IPS-11a (cell line): ENCODE data around the gene NRSN1.

Experiments
- H3K4me3 ChIP-seq: one replicate; pipeline ENCODE4 v1.5.1; 2013; ENCODE audit warnings: low read depth, low read length, control low read depth

Gene NRSN1

GRCh38 chr6:24125980-24126379 is at the start of gene NRSN1:
NRSN1 (plus strand) TSS chr6:24126215; CDS start chr6:24134328, 8,113 bp downstream.
- H3K4me3 ChIP-seq: peak within 1 kb of the TSS; percentile 69

DNA sequence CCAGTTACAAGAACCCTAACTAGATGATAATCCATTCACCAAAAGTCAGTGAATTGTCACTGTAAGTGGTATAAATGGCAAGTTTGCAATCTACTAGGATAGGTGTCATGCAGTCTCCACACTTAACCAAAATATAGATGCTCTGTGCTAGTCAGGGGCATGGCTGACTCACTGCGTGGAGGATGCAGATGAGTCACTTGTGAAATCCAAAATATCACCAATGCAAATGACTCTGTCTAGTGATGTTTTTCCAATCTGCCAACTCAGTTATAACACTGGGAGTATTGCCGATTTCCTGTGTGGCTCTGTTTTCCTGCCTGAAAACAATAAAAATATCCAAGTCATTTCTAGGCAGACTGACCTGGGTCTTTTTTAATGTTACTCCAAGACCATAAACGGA is 47.8 kb upstream of the NRSN1 start:
- H3K4me3 ChIP-seq: no peak overlapping the region

DNA sequence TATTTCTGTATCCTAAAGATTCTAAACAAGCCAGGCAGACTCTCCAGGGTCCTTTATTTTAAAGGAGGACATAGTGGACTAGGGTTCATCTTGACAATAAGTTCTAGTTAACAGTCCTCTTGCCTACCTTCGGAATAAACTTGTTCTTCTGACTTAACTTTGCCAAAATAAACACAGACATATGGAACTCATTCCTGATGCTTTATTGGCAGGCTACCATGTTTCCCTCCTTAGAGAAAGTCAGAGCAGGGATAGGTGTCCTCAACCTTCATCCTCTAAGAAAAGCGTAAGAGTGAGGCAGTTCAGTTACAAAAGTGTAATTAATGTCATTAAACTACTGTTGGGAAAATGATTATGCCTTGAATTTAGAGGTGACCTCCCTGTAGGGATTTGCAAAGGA is 46.9 kb upstream of the NRSN1 start:
- H3K4me3 ChIP-seq: no peak overlapping the region

DNA sequence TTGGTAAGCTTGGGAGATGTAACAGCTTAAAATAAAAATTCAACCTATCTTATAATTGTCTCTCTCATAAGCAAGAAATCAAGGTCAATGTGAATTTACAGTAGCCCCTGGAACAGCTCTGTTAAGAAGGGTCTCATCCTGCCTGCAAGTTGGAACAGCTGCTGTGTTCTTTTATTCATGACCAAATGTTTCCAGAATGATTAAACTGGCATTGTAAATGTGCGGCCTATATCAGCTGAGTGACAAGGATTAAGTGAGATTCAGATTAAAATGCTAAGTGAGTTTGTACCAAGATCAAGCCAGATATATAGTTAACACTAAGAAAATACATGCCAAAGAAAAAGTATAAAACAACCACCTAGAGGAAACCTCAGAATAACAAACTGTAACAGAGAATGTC is 45.3 kb upstream of the NRSN1 start:
- H3K4me3 ChIP-seq: no peak overlapping the region

DNA sequence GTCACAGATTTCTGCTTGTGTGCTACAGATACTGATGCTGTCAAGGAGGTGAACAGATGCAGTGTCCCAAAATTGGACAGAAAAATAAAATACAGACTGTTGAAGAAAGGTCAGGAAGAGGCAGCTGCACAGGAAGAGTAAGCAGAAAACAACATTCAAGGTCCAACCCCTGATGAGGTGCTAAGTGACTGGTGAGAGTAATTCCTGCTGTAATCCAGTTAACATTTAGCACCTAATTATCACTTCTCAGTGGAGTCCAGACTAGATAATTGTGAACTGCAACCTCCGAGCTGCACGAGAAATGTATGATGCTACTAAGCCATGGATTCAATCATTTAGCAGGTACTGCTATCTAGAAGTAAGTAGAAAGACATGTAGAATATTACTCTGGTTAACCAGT is 36.3 kb upstream of the NRSN1 start:
- H3K4me3 ChIP-seq: no peak overlapping the region

DNA sequence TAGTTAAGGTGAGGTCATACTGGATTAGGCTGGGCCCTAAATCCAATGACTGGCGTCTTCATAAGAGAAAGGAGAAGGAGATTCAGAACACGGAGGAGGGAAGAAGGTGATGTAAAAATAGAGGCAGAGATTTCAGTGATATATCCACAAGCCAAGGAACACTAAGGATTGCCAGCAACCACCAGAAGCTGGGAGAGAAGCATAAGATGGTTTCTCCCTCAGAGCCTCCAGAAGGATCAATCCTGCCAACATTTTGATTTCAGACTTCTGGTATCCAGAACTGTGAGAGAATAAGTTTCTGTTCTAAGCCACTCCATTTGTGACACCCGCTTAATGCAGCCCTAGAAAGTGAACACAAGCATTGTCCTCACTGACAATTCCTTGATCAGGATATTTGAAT is 33.6 kb upstream of the NRSN1 start:
- no peak overlapping the region for H3K4me3 ChIP-seq

DNA sequence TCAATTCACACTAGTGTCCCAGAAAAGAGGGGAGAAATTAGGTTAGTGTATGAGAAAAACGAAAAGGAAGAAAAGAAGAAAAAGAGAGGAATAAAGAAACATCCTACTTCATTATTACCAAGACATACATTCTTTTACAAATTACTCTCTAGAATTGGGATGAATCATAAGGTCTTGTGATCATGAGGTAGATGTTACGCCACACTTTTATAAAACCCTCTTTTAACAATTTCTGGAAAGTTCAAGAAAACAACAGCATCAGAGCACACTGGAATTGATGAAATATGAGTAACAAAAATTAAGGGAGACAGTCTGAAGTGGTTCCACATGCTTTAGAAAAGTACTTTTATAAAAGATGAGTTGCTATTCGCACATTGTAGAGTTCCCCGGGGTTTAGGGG is 32.6 kb upstream of the NRSN1 start:
- no peak overlapping the region for H3K4me3 ChIP-seq

DNA sequence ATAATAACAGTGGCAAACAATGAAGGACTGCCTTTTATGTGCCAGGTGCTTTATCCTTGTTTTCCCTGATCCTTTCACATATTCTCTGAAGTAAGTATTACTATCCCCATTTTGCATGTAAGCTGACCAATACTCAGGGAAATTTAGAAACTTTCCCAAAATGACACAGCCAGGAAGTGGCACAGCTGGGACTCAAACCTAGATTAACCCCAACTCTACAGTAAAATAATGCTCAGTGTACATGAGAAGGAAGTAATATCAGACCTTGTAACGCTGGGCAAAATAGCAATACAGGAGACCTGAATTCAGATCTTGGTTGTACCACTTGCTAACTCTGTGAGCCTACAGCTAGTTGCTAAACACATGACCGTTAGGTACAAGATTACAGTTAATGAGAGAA is 26.8 kb upstream of the NRSN1 start:
- H3K4me3 ChIP-seq: no peak overlapping the region

DNA sequence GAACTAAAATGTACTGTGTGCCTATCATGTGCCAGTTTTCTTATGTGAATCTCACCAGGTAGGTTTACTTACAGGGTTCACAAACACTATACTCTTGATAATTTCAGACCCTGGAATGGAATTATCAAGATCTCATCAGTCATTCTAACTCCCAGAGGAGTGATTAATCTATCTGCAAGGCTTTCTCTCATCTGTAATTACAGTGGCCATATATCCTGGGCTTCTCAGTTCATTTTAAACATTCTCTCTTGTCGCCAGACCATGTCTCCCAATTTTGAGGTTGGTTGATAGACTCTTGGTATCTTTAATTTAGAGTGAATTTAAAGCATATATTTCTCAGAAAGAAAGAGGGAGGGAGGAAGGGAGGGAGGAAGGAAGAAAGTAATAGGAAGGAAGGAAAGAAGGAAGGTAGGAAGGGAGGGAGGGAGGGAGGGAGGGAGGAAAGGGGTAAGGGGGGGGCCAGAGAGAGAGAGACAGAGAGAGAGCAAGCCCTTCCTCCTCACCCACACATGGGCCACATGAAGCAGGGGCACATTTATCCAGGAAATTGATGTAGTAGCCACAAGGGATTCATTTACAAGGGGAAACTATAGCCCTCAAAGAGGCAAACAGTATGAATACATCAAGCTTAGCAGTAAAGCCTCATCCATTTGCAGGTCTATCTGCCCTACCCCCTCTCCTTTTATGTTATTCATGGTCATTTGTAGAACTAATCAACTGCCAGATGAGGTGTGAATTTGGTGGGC is 25.8 kb upstream of the NRSN1 start:
- no peak overlapping the region for H3K4me3 ChIP-seq

DNA sequence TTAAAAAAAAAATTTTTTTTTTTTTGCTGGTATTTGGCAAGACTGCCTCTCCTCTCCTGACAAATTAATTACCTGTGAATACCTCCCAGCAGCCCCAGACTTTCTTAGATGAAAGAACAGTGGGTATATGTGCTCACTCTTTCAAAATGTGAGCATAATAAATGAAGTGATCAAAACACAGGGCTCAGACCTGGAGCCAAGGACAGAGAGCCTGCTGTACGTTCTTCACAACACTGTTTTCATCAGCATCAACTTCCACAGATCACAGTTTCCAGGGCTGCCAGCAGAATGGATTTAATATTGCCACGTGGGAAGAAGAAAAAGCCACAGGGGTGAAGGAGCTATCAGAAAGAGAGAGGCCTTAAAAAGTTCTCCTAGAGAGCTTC is 25.3 kb upstream of the NRSN1 start:
- no peak overlapping the region for H3K4me3 ChIP-seq

- H3K4me3 ChIP-seq: no peak overlapping the region
Measured at GRCh38 chr6:24105191-24105590, 20.8 kb upstream of the NRSN1 start.

DNA sequence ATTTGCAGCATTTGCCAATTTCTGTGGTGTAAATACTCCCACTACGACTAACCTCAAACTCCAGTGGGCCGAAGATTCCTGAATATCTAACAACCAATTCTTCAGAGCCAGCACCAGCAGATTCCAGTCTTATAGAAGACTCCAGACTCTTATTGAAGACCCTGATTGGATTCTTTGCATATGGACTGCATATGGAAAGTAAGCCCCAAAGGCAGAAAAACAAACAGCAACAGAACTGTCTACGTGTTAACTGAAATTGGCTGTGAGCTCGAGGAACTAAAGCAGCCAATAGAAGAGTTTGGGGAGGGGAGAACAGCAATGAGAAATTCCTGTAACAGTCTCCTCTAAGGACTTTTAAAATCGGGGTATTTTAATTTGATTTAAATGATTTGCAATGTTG is 19.7 kb upstream of the NRSN1 start:
- no peak overlapping the region for H3K4me3 ChIP-seq

GRCh38 chr6:24107294-24107693 is 18.7 kb upstream of the NRSN1 start:
- H3K4me3 ChIP-seq: no peak overlapping the region

- H3K4me3 ChIP-seq: no peak overlapping the region
Measured at GRCh38 chr6:24108056-24108455, 18.0 kb upstream of the NRSN1 start.

DNA sequence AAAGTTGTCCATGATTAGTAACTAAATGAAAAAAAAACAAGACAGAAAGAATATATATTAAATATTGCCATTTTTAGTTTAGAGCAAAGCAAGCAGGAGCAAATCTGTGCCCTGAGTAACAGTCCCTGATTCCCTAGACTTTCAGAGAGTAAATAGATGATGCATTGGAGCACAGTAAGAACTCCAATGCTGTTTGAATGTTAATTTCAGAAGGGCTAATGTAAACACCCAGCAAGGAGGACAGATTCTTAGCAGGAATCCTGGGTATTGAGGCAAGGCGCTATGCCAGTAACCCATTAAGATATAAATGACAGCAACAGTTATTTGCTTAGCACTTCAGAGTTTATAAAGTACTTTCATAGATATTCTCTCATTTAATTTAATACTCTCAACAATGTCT is 15.6 kb upstream of the NRSN1 start:
- H3K4me3 ChIP-seq: no peak overlapping the region

DNA sequence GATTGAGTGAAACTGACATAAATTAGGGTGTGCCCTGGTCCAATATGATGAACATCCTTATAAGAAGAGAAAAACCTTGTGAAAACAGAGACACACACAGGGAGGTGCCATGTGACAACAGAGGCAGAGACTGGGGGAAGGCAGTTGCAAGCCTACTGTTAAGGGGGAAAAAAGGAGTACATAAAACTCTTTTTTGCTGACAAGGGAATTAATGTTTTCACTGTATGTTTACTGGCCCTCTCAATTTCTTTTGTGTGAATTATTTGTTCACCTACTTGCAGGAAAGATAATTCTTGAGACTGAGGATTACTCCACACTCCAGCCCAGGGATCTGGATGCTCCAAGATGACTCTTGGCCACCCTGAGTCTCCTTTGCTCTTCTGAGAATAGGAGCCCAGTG is 12.1 kb upstream of the NRSN1 start:
- H3K4me3 ChIP-seq: no peak overlapping the region

DNA sequence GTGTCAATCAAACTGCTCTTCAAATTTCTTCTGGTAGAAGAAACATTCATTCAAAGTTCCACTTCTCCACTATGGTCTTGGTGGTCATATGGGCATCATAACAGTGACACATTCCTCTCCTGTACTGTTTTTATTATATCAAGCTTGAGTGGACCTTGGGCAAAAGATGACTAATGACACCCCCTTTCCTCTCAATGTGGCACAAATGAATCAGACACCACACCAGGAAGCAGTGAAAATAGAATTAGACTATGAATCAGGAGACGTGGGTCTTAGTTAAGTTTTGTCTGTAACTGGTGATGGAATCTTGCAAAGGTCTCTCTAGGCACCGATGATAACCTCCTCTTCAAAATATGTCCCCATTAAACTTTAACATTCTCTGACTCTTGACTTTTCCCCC is 9.0 kb upstream of the NRSN1 start:
- H3K4me3 ChIP-seq: no peak overlapping the region

GRCh38 chr6:24122139-24122538 is 3.9 kb upstream of the NRSN1 start:
- H3K4me3 ChIP-seq: no peak overlapping the region

- peak overlapping the region; percentile 69 for H3K4me3 ChIP-seq
Measured at GRCh38 chr6:24126586-24127192, 674 bp downstream of the NRSN1 start.

- H3K4me3 ChIP-seq: no peak overlapping the region
Measured at GRCh38 chr6:24127316-24127715, 1.3 kb downstream of the NRSN1 start.

GRCh38 chr6:24131751-24132150 is 5.7 kb downstream of the NRSN1 start:
- H3K4me3 ChIP-seq: no peak overlapping the region

GRCh38 chr6:24139080-24139479 is 13.1 kb downstream of the NRSN1 start:
- no peak overlapping the region for H3K4me3 ChIP-seq

DNA sequence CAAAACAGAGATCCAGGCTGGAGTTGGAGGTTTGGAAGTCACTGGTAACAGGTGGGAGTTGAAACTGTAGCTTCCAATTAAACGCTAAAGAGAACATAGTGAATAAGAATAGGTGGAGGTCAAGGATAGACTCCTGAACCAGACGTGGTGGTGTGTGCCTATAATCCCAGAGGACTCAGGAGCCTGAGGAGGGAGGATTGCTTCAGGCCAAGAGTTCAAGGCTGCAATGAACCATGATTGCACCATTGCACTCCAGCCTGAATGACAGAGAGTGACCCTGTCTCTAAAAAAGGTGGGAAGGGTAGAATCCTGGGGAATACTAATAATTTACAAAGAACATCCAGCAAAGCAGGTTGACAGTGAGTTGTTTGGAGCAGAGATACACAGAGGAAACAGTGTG is 13.6 kb downstream of the NRSN1 start:
- H3K4me3 ChIP-seq: no peak overlapping the region
